Islet precursor cell (in vitro differentiated cells): ENCODE measurements around the gene ABCB1.
"Not testable (repeated sequence)": the region's sequence is repeated elsewhere in the genome, so short reads cannot be mapped to it uniquely, and the experiment has no call there.

ENCODE experiments used
- DNase-seq: peaks from one replicate; pipeline ENCODE4 v3.0.0-alpha.2; 2018

The ABCB1 gene

DNA sequence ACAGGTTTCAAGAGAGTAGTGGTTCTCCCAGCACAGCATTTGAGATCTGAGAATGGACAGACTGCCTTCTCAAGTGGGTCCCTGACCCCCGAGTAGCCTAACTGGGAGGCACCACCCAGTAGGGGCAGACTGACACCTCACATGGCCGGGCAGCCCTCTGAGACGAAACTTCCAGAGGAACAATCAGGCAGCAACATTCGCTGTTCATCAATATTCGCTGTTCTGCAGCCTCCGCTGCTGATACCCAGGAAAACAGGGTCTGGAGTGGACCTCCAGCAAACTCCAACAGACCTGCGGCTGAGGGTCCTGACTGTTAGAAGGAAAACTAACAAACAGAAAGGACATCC lies 135.2 kb downstream of the ABCB1 start:
- not testable (repeated sequence) for DNase-seq

DNA sequence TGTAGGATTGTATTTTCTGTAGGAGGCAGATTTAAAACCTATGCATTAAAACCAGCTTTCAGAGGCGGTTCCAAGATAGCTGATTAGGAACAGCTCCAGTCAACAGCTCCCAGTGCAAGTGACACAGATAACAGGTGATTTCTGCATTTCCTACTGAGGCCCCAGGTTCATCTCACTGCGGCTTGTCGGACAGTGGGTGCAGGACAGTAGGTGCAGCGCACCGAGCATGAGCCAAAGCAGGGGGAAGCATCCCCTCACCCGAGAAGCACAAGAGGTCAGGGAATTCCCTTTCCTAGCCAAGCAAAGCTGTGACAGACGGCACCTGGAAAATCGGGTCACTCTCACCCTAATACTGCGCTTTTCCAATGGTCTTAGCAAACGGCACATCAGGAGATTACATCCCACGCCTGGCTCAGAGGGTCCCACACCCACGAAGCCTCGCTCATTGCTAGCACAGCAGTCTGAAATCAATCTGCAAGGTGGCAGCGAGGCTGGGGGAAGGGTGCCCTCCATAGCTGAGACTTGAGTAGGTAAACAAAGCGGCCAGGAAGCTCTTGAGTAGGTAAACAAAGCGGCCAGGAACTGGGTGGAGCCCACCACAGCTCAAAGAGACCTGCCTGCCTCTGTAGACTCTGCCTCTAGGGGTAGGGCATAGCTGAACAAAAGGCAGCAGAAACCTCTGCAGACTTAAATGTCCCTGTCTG lies 135.7 kb downstream of the ABCB1 start:
- DNase-seq: peak; percentile 70

DNA sequence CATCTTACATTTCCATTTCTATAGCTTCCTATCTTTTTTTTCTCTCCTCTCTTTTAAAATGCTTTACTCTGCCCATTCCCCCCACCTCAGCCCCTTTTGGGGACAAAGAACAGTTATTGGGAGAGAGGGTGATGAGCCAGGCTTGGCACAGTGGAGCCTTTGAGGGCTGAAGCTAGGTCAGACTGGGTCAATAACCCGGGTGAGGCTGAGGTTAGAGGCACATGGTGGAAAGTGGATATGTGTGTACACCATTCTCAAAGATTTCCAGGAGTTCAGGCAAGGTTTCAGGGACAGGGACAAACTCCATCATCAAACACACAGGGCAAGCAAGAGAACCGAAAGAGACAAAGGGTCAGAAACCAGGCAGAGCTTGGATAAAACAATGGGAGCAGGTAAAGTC lies 136.7 kb downstream of the ABCB1 start:
- no peak for DNase-seq

- DNase-seq: not testable (repeated sequence)
Observed at GRCh38 chr7:87460444-87460843, 140.2 kb downstream of the ABCB1 start.

DNA sequence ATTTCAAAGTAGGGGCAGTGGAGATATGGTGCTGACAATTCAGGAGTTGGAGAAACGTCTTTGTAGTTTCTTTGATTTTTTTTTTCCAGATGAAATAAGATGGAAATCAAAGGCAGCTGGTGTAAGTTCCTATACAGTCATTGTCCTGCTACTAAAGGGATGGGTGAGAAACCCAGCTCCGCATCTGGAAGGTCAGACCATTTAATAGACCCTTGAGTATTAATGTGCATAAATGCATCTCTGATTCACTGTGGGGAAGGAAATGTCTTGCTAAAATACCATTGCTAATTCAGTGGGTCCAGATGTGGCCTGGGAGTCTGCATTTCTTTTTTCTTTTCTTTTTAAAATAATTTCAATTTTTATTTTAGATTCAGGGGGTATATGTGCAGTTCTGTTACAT lies 140.7 kb downstream of the ABCB1 start:
- no peak for DNase-seq

DNA sequence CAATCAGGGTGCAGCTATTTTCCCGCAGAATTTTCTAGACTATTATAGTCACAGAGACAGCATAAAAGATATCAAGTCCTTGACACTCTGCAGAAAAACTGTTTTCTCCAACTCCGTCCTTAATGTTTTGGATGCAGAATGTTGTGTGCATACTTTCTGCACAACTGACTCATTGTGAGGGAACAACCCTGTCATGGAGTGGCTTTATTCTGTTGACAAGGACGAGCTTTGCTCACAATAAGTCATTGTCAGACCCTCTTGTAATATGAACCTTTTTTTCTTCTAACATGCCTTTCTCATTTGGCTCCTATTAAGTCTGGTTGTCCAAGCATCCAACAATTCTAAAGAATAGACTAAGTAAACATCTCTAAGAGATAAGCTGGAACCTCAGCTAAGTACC lies 142.5 kb downstream of the ABCB1 start:
- DNase-seq: no peak

- no peak for DNase-seq
Observed at GRCh38 chr7:87456247-87456646, 144.4 kb downstream of the ABCB1 start.
